Mammary epithelial cell (primary cell): Measurements from ENCODE around the gene SLC44A3.

Experiments used
- CTCF ChIP-seq, 2 donors: IDR thresholded peaks in 1 of 2; conservative IDR thresholded peaks in 1 of 2; 2 replicates each; pipeline ENCODE4 v1.5.1; 2011 to 2012; ENCODE audit warnings: inconsistent platforms in 2 of 2, low read length in 2 of 2, mild to moderate bottlenecking in 2 of 2, control low read depth in 1 of 2, low read depth in 1 of 2; ENCODE audit not compliant: insufficient read depth in 1 of 2; ENCODE audit errors: extremely low read depth in 1 of 2
- EZH2 ChIP-seq: IDR thresholded peaks from 2 replicates; pipeline ENCODE4 v1.6.1; 2012; ENCODE audit warnings: low read length, inconsistent platforms, borderline replicate concordance

DNA sequence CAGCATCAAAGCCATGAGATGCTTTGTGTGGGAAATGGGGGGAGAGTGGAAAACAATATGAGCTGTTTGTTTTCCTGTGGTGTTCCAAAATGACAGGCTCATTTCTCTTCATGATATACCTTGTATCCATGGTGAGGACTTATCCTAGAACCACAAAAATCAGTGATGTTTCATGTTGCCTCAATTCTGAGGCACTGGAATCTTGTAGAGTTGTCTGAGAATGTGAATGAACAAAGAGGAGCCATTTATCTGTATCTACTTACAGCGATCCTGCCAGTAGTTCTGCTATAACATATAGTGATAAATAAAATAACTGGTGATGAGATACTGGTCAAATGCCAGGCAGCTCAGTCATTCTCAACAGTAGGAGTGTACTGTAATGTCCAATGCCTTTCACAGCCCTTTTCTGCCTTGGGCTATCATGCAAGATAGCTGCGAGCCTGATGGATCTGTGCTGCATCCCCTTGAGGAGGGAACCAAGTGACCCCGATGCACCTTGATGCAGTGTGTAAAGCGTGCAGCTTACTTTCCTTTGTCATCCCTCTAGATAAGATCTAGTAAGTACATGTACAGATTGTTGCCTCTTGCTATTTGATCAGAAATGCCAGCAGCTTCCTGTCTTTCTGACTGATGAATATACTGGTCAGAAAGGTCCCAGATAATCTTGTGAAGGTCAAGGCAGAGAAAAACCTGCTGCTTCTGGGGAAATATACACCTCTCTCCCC is 52.8 kb downstream of the SLC44A3 start:
- TF ChIP-seq CTCF (conservative IDR thresholded peaks at IDR 0.05 in 1 of 2, IDR thresholded peaks at IDR 0.05 in 1 of 2; ENCODE audit: extremely low read depth in 1 of 2, insufficient read depth in 1 of 2, low read depth in 1 of 2, low read length in 2 of 2): no peak
- no peak for TF ChIP-seq EZH2
